ENCODE measurements around the gene IGFBPL1.
"Not testable (repeated sequence)": the region's sequence is repeated elsewhere in the genome, so short reads cannot be mapped to it uniquely, and the experiment has no call there.

DNA sequence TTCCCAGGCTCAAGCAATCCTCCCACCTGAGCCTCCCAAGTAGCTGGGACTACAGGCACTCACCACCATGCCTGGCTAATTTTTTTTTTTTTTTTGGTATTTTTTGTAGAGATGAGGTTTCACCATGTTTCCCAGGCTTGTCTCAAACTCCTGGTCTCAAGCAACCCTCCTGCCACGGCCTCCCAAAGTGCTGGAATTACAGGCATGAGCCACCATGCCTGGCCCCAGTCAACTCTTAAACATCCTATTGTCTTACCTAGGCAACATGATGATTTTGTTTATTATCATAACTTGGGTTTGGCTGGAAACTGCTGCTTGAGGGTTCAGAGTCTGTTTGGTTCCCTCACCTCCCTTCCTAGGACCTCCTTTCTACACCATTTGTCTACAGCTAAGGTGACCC lies 25.1 kb downstream of the IGFBPL1 start:
- TF ChIP-seq, protein P1, sequence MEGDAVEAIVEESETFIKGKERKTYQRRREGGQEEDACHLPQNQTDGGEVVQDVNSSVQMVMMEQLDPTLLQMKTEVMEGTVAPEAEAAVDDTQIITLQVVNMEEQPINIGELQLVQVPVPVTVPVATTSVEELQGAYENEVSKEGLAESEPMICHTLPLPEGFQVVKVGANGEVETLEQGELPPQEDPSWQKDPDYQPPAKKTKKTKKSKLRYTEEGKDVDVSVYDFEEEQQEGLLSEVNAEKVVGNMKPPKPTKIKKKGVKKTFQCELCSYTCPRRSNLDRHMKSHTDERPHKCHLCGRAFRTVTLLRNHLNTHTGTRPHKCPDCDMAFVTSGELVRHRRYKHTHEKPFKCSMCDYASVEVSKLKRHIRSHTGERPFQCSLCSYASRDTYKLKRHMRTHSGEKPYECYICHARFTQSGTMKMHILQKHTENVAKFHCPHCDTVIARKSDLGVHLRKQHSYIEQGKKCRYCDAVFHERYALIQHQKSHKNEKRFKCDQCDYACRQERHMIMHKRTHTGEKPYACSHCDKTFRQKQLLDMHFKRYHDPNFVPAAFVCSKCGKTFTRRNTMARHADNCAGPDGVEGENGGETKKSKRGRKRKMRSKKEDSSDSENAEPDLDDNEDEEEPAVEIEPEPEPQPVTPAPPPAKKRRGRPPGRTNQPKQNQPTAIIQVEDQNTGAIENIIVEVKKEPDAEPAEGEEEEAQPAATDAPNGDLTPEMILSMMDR (IDR thresholded peaks at IDR 0.05), result not testable (repeated sequence)
- not testable (repeated sequence) for TF ChIP-seq POLR2A (IDR thresholded peaks at IDR 0.05)
